ENCODE results near the gene LHPP.

The LHPP gene

GRCh38 chr10:124551755-124552154 is 90.1 kb downstream of the LHPP start:
- no peak for TF ChIP-seq OSR1 (CRISPR knock-in tag; IDR thresholded peaks at IDR 0.05)
- TF ChIP-seq RARB (CRISPR knock-in tag; IDR thresholded peaks at IDR 0.05), result no peak
- TF ChIP-seq POU6F1 (CRISPR knock-in tag; IDR thresholded peaks at IDR 0.05; ENCODE audit: borderline replicate concordance, low read depth), result no peak
- no peak for TF ChIP-seq TSHZ2 (CRISPR knock-in tag; IDR thresholded peaks at IDR 0.05)
- TF ChIP-seq TCF4 (CRISPR knock-in tag; IDR thresholded peaks at IDR 0.05; ENCODE audit: borderline replicate concordance), result no peak
- no peak for TF ChIP-seq ZNF565 (CRISPR knock-in tag; conservative IDR thresholded peaks at IDR 0.05; ENCODE audit: low read depth)
- TF ChIP-seq ESRRG (CRISPR knock-in tag; IDR thresholded peaks at IDR 0.05), result no peak
- no peak for TF ChIP-seq PPARA (CRISPR knock-in tag; IDR thresholded peaks at IDR 0.05; ENCODE audit: borderline replicate concordance)
- TF ChIP-seq ZFP3 (CRISPR knock-in tag; IDR thresholded peaks at IDR 0.05), result no peak
- no peak for ATAC-seq

- no peak for ATAC-seq
Measured at GRCh38 chr10:124552691-124553276, 91.2 kb downstream of the LHPP start.

GRCh38 chr10:124554085-124554858 is 92.6 kb downstream of the LHPP start:
- TF ChIP-seq ZNF565 (CRISPR knock-in tag; conservative IDR thresholded peaks at IDR 0.05; ENCODE audit: low read depth), result no peak
- no peak for TF ChIP-seq ZNF70 (CRISPR knock-in tag; IDR thresholded peaks at IDR 0.05)
- TF ChIP-seq TSHZ2 (CRISPR knock-in tag; IDR thresholded peaks at IDR 0.05), result no peak
- no peak for TF ChIP-seq ISL1 (CRISPR knock-in tag; IDR thresholded peaks at IDR 0.05)
- no peak for TF ChIP-seq POU6F1 (CRISPR knock-in tag; IDR thresholded peaks at IDR 0.05; ENCODE audit: borderline replicate concordance, low read depth)
- no peak for TF ChIP-seq TOX (CRISPR knock-in tag; IDR thresholded peaks at IDR 0.05; ENCODE audit: borderline replicate concordance)
- no peak for TF ChIP-seq ZC3H10 (CRISPR knock-in tag; IDR thresholded peaks at IDR 0.05)
- no peak for TF ChIP-seq BACH2 (CRISPR knock-in tag; IDR thresholded peaks at IDR 0.05; ENCODE audit: borderline replicate concordance)
- TF ChIP-seq PPARA (CRISPR knock-in tag; IDR thresholded peaks at IDR 0.05; ENCODE audit: borderline replicate concordance), result no peak
- TF ChIP-seq ESRRG (CRISPR knock-in tag; IDR thresholded peaks at IDR 0.05), result no peak
- TF ChIP-seq TCF4 (CRISPR knock-in tag; IDR thresholded peaks at IDR 0.05; ENCODE audit: borderline replicate concordance), result no peak
- TF ChIP-seq ZFP3 (CRISPR knock-in tag; IDR thresholded peaks at IDR 0.05), result no peak
- no peak for TF ChIP-seq CREB5 (CRISPR knock-in tag; IDR thresholded peaks at IDR 0.05; ENCODE audit: low read depth)
- no peak for TF ChIP-seq ARNTL (CRISPR knock-in tag; IDR thresholded peaks at IDR 0.05; ENCODE audit: borderline replicate concordance, low read depth)
- TF ChIP-seq PATZ1 (CRISPR knock-in tag; IDR thresholded peaks at IDR 0.05; ENCODE audit: borderline replicate concordance), result no peak
- ATAC-seq, result no peak

More at GRCh38 chr10:124552691-124553276, 91.2 kb downstream of the LHPP start:
- TF ChIP-seq CSDC2 (CRISPR knock-in tag; IDR thresholded peaks at IDR 0.05) (no peak), GLIS3 (CRISPR knock-in tag; IDR thresholded peaks at IDR 0.05) (no peak), POU6F1 (CRISPR knock-in tag; IDR thresholded peaks at IDR 0.05; ENCODE audit: borderline replicate concordance, low read depth) (no peak), ESRRG (CRISPR knock-in tag; IDR thresholded peaks at IDR 0.05) (no peak)

All from SK-N-SH treated with all-trans-retinoic acid at 6 μM for 48 hours (cell line).